Tibial nerve (tissue), 4 donors: ENCODE results near the gene PRSS53. TPM values are rescaled to one million over a fixed set of nuclear protein-coding genes. Genes with fewer than 3 reads are reported as not detected.

Source experiments
- DNase-seq, 2 donors: peaks; one replicate each; pipeline ENCODE4 v3.0.0-alpha.2; 2019; ENCODE audit warnings: low spot score in 2 of 2
- H3K27ac ChIP-seq, 4 donors: fragments of 200-600 bp; sonication (generic) in 3 of 4; one replicate each; pipeline ENCODE4 v1.5.1; 2017 to 2019; ENCODE audit warnings: mild to moderate bottlenecking in 1 of 4
- H3K27me3 ChIP-seq, 2 donors: fragments of 200-600 bp; sonication (generic) in 1 of 2; one replicate each; pipeline versions ENCODE4 v1.5.1 to v1.6.0; 2017 to 2019
- H3K36me3 ChIP-seq, 3 donors: fragments of 200-600 bp; sonication (generic); one replicate each; pipeline ENCODE4 v1.5.1; 2018 to 2019
- H3K4me1 ChIP-seq, 4 donors: fragments of 200-600 bp; sonication (generic) in 3 of 4; one replicate each; pipeline ENCODE4 v1.5.1; 2017 to 2019
- H3K4me3 ChIP-seq, 4 donors: fragments of 200-600 bp; sonication (generic) in 3 of 4; one replicate each; pipeline ENCODE4 v1.5.1; 2017 to 2019; ENCODE audit warnings: mild to moderate bottlenecking in 1 of 4, moderate library complexity in 1 of 4
- H3K9me3 ChIP-seq, 4 donors: fragments of 200-600 bp; sonication (generic) in 3 of 4; one replicate each; pipeline ENCODE4 v1.5.1; 2017 to 2019
- EP300 ChIP-seq, 2 donors: sonication (generic); formaldehyde crosslinking; IDR thresholded peaks; one replicate each; pipeline ENCODE4 v1.6.1; 2017; ENCODE audit warnings: antibody characterized with exemption in 2 of 2, mild to moderate bottlenecking in 1 of 2
- POLR2A ChIP-seq, 2 donors: fragments of 450-650 bp; IDR thresholded peaks; one replicate each; pipeline ENCODE4 v1.6.1; 2017; ENCODE audit warnings: antibody characterized with exemption in 2 of 2, mild to moderate bottlenecking in 2 of 2, moderate library complexity in 2 of 2
- WGBS, 2 donors: methylation state at CpG; one replicate each; pipeline ENCODE4 v1.1.5; 2018; 5-methylcytosine and 5-hydroxymethylcytosine counted together
- total RNA-seq, 4 donors: library from RNA; depleted of rRNA; stranded (reverse); fragments of >200 nt; gene quantifications; one replicate each; pipeline ENCODE4 v1.1.0, GENCODE V29; 2016
- TF ChIP-seq, protein P1 (sequence below), 5 experiments: fragments of 200-600 bp in 3 of 5; fragments of 450-650 bp in 2 of 5; sonication (generic) in 3 of 5; IDR thresholded peaks; one replicate each; pipeline ENCODE4 v1.5.1; 2016 to 2019; ENCODE audit warnings: antibody characterized with exemption in 5 of 5, mild to moderate bottlenecking in 3 of 5, moderate library complexity in 2 of 5

Gene PRSS53
- total RNA-seq, 4 donors from 2014 or later: 1.3 to 5.4 (median 3.1) TPM

DNA sequence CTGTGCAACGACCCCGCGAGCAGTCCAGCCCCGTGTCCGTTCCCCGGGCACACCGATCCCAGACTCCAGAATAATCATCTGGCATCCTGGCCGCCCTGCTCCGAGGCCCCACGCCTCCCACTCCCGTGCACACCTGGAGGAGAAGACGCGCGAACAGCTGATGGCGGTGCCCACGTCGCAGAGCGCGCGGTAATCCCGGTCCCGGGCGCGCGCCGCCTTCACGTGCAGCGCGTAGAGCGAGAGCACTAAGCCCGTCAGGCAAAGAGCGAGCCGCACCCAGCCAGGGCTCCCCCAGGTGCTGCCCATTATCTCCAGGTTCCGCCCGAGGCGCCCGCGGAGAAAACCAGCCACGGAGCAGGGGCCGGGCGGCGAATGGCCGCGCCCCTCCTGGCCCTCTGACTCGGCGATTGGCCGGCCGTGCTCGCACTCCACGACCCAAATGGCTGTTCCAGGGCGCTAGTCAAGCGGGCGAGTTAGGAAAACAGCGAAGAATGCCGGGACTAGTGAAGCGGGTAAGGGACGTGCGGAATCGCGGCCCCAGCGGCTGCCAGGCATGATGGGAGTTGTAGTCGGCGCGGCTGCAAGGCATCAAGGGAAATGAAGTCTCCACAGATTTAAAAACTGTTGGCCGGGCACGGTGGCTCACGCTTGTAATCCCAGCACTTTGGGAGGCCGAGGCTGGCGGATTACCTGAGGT lies 5.8 kb upstream of the PRSS53 start, which contains the start of gene VKORC1:
TSS of gene VKORC1 (minus strand) at position 374 of the 697 bp plus-strand sequence. CDS start at position 306, 68 bp downstream.
- peak; percentile 5 to 75 for TF ChIP-seq POLR2A (IDR thresholded peaks at IDR 0.05)
- TF ChIP-seq EP300 (IDR thresholded peaks at IDR 0.05): peak; percentile 64 to 93
- TF ChIP-seq, protein P1, sequence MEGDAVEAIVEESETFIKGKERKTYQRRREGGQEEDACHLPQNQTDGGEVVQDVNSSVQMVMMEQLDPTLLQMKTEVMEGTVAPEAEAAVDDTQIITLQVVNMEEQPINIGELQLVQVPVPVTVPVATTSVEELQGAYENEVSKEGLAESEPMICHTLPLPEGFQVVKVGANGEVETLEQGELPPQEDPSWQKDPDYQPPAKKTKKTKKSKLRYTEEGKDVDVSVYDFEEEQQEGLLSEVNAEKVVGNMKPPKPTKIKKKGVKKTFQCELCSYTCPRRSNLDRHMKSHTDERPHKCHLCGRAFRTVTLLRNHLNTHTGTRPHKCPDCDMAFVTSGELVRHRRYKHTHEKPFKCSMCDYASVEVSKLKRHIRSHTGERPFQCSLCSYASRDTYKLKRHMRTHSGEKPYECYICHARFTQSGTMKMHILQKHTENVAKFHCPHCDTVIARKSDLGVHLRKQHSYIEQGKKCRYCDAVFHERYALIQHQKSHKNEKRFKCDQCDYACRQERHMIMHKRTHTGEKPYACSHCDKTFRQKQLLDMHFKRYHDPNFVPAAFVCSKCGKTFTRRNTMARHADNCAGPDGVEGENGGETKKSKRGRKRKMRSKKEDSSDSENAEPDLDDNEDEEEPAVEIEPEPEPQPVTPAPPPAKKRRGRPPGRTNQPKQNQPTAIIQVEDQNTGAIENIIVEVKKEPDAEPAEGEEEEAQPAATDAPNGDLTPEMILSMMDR (IDR thresholded peaks at IDR 0.05): peak in 2 of 5 experiments; percentile 37 to 43
- Histone ChIP-seq H3K4me1 (peaks cover 0 to 29% (median 11%) of the 10 kb centered on the region in 4 donors), H3K27ac (peak within 1 kb of the TSS; percentile 58 to 89 (median 84)), H3K4me3 (peak within 1 kb of the TSS; percentile 69 to 82 (median 76)), H3K36me3 (peaks cover 0 to 22% (median 0%) of the 10 kb centered on the region in 3 donors), H3K27me3 (no peaks in the 10 kb centered on the region), H3K9me3 (no peaks in the 10 kb centered on the region)
- DNase-seq: peak; percentile 89 to 91
- WGBS, 2 donors: 1% methylated on average over 67 of the region's 69 CpGs

DNA sequence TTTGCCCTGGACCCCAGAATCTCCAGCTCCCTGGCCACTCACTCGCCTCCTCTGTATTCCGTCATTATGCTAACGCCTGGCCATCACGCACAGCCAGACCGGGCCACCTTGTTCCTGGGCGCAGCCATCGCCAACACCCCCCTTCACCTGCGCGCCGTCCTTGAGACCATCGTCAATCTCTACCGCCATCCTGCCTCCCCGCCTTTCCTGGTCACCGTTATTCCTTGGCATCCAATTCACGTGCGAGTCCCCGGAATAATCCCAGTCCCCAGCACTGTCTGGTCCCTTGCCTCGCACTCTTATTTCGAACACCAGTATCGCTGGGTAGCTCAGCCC lies 5.3 kb upstream of the PRSS53 start:
- DNase-seq: no peak
- Histone ChIP-seq H3K4me3 (peak overlapping the region; percentile 69 to 82 (median 76)), H3K27me3 (no peaks in the 10 kb centered on the region), H3K36me3 (peaks cover 0 to 27% (median 0%) of the 10 kb centered on the region in 3 donors), H3K9me3 (no peaks in the 10 kb centered on the region), H3K27ac (peak overlapping the region; percentile 58 to 89 (median 84)), H3K4me1 (peaks cover 0 to 29% (median 11%) of the 10 kb centered on the region in 4 donors)
- WGBS, 2 donors: 0 to 1% methylated on average over 20 of the region's 20 CpGs
- TF ChIP-seq POLR2A (IDR thresholded peaks at IDR 0.05) (no peak), EP300 (IDR thresholded peaks at IDR 0.05) (no peak)
- TF ChIP-seq, protein P1 (IDR thresholded peaks at IDR 0.05): no peak

DNA sequence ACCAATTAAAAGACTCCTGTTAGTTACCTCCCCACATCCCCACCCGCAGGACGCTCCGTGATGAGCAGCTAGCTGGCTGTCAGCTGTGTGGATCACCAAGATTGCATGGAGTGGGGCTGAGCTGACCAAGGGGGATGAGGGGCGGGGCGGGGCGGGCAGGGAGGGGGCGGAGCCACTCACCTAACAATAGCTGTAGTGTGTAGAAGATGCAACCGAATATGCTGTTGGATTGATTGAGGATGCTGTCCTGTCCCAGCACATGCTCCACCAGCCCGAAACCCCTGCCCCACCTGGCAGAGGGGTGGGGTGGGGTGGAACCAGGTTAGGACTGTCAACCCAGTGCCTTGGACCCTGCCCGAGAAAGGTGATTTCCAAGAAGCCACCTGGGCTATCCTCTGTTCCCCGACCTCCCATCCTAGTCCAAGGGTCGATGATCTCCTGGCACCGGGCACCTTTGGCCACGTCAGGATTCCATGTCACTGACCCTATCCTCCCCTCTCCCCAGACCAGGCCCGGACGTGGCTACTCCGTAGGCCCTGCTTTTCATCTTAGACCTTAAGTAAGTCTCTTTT lies 4.5 kb upstream of the PRSS53 start:
- Histone ChIP-seq H3K27me3 (no peaks in the 10 kb centered on the region), H3K4me1 (peaks cover 0 to 29% (median 11%) of the 10 kb centered on the region in 4 donors), H3K27ac (peak overlapping the region in 3 of 4 donors; percentile 17 to 89 (median 88)), H3K36me3 (peaks cover 0 to 35% (median 0%) of the 10 kb centered on the region in 3 donors), H3K4me3 (peak overlapping the region in 3 of 4 donors; percentile 73 to 82 (median 79)), H3K9me3 (no peaks in the 10 kb centered on the region)
- DNase-seq: no peak
- WGBS, 2 donors: 33 to 37% methylated on average over 12 to 17 of the region's 17 CpGs
- TF ChIP-seq EP300 (IDR thresholded peaks at IDR 0.05): no peak
- TF ChIP-seq, protein P1 (IDR thresholded peaks at IDR 0.05): no peak
- TF ChIP-seq POLR2A (IDR thresholded peaks at IDR 0.05): no peak

DNA sequence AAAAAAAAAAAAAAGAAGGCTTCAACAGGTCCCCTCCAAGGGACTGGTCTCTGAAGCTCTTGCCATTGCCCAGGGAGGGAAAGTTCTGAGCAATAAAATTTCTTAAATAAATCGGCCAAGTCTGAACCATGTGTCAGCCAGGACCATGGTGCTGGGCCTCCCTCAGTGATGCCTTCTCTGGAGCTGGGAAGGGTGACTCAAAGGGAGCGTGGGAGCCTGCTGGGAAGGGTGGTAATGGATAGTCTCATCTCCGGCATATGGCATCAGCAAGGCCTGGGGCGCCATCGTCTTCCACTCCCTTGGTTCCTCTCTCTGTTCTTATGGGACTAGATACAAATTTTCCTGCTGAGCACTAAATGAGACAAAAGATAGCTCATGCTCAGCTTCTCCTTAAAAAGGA lies 3.6 kb upstream of the PRSS53 start:
- DNase-seq: no peak
- H3K27ac ChIP-seq: peak overlapping the region in 2 of 4 donors; percentile 88 to 89

More for the DNA sequence above, 3.6 kb upstream of the PRSS53 start:
- no peaks in the 10 kb centered on the region for H3K9me3 ChIP-seq
- peaks cover 0 to 44% (median 0%) of the 10 kb centered on the region in 3 donors for H3K36me3 ChIP-seq
- TF ChIP-seq EP300 (IDR thresholded peaks at IDR 0.05): no peak
- TF ChIP-seq POLR2A (IDR thresholded peaks at IDR 0.05): no peak
- TF ChIP-seq, protein P1 (IDR thresholded peaks at IDR 0.05): no peak
- H3K4me3 ChIP-seq: no peak overlapping the region
- H3K4me1 ChIP-seq: peaks cover 0 to 29% (median 11%) of the 10 kb centered on the region in 4 donors
- H3K27me3 ChIP-seq: no peaks in the 10 kb centered on the region
- 84 to 94% methylated on average over 5 of the region's 5 CpGs for WGBS, 2 donors
